PC-3 (cell line): ENCODE results near the gene CRB2. TPM values are rescaled to one million over a fixed set of nuclear protein-coding genes. Genes with fewer than 3 reads are reported as not detected.

Source experiments
- ATAC-seq: fragments of 200-7000 bp; cut with Tn5 transposase; 2 replicates; pipeline ENCODE4 v1.9.1; 2020; ENCODE audit warnings: mild to moderate bottlenecking, moderate library complexity
- BruUV-seq: library from RNA; stranded (reverse); fragments of 400-500 nt; replicated peaks from 2 replicates; lab custom pipeline; 2021; lab: Mats Ljungman, UMichigan
- CTCF ChIA-PET: fragments of 300-600 bp; sonication (Branson Sonifier 250); formaldehyde crosslinking; loops from one replicate; lab custom pipeline; 2022; ENCODE audit warnings: antibody characterized with exemption; lab: Charles Lee
- POLR2A ChIA-PET: fragments of 300-600 bp; sonication (Branson Sonifier 250); formaldehyde crosslinking; loops from one replicate; lab custom pipeline; 2022; ENCODE audit warnings: antibody characterized with exemption; ENCODE audit not compliant: unreplicated experiment; lab: Charles Lee
- DNase-seq: peaks from one replicate; pipeline ENCODE4 v3.0.0-alpha.2; 2015
- H2AFZ ChIP-seq: fragments of 300-600 bp; sonication (generic); 2 replicates; pipeline ENCODE4 v1.6.0; 2016; ENCODE audit warnings: antibody characterized with exemption, low read length
- H3F3A ChIP-seq: fragments of 300-600 bp; sonication (generic); one replicate; pipeline ENCODE4 v1.6.0; 2017; ENCODE audit warnings: antibody characterized with exemption, low read length, control low read depth, mild to moderate bottlenecking; ENCODE audit not compliant: unreplicated experiment
- H3K27ac ChIP-seq: fragments of 300-600 bp; sonication (generic); 2 replicates; pipeline ENCODE4 v1.5.1; 2016; ENCODE audit warnings: mild to moderate bottlenecking, low read length
- H3K27me3 ChIP-seq: fragments of 300-600 bp; sonication (generic); 2 replicates; pipeline ENCODE4 v1.6.1; 2016; ENCODE audit warnings: low read length, mixed read lengths
- H3K36me3 ChIP-seq: fragments of 300-600 bp; sonication (generic); 2 replicates; pipeline ENCODE4 v1.6.1; 2016; ENCODE audit warnings: low read depth, mixed run types, low read length, mixed read lengths
- H3K4me1 ChIP-seq: fragments of 300-600 bp; sonication (generic); 2 replicates; pipeline ENCODE4 v1.5.1; 2016; ENCODE audit warnings: low read length; ENCODE audit not compliant: insufficient read depth
- H3K4me2 ChIP-seq: fragments of 300-600 bp; sonication (generic); 2 replicates; pipeline ENCODE4 v1.6.0; 2016; ENCODE audit warnings: low read length
- H3K4me3 ChIP-seq: fragments of 300-600 bp; sonication (generic); 2 replicates; pipeline ENCODE4 v1.5.1; 2016; ENCODE audit warnings: mild to moderate bottlenecking, low read length, mixed read lengths
- H3K79me2 ChIP-seq: fragments of 300-600 bp; sonication (generic); 2 replicates; pipeline ENCODE4 v1.6.1; 2017; ENCODE audit warnings: low read length, mixed read lengths
- H3K9ac ChIP-seq: fragments of 300-600 bp; sonication (generic); 2 replicates; pipeline ENCODE4 v1.6.0; 2016; ENCODE audit warnings: mild to moderate bottlenecking, low read length
- H3K9me2 ChIP-seq: fragments of 300-600 bp; sonication (generic); replicated peaks from 2 replicates; pipeline ENCODE4 v1.6.1; 2016; ENCODE audit warnings: mixed run types, low read length, mixed read lengths
- H3K9me3 ChIP-seq: fragments of 300-600 bp; sonication (generic); 2 replicates; pipeline ENCODE4 v1.6.1; 2016; ENCODE audit warnings: low read length, mixed read lengths
- H4K20me1 ChIP-seq: fragments of 300-600 bp; sonication (generic); 2 replicates; pipeline ENCODE4 v1.6.1; 2016; ENCODE audit warnings: low read length, mixed read lengths
- EZH2 ChIP-seq: fragments of 300-600 bp; sonication (generic); IDR thresholded peaks from one replicate; pipeline ENCODE4 v1.6.1; 2017; ENCODE audit warnings: antibody characterized with exemption, mild to moderate bottlenecking, low read length; ENCODE audit not compliant: unreplicated experiment
- EZH2phosphoT487 ChIP-seq: fragments of 300-600 bp; sonication (generic); IDR thresholded peaks from 2 replicates; pipeline ENCODE4 v1.6.1; 2018; ENCODE audit warnings: mild to moderate bottlenecking, antibody characterized with exemption, low read length, borderline replicate concordance
- intact Hi-C: fragments of 100-400 bp; cut with micrococcal nuclease; formaldehyde crosslinking; loops from 2 replicates; pipeline ENCODE4 v1.9.0; 2023
- total RNA-seq: library from RNA; depleted of rRNA; stranded (reverse); fragments of >200 nt; gene quantifications from 2 replicates; pipeline ENCODE4 v1.2.3, GENCODE V29; 2014
- TF ChIP-seq, protein P1 (sequence below): fragments of 300-600 bp; sonication (generic); conservative IDR thresholded peaks from 2 replicates; pipeline ENCODE4 v1.5.1; 2017; ENCODE audit warnings: antibody characterized with exemption, low read depth, mild to moderate bottlenecking, low read length

CRB2 gene
- total RNA-seq, 1 experiment from 2014 or later, result not detected

DNA sequence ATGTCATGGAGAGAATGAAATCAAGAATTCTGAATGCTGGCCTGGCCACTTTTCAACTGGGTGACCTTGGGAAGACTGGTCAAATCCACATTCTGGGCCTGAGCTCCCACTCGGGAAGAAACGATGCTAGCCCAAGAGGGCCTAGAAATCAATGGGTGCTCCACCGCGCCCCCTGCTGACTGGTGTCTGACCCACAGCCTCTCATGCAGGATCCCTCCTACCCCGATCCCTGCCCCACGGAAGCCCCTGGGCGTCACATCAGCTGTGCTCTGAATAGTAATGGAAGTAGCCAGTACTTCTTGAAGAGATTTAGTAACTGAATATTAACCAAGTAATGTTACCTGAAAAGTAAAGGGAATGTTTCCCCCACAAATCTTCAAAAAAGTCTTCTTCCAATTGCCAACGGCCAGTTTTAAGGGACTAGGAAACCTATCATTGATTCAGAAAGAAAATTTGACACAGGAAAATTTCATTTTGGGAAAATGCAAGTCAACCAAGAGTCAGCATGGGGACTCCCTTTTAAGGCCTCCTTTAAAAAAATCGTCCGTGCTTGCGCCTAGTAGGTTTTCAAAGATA is 43.9 kb downstream of the CRB2 start:
- Histone ChIP-seq H3K9me2 (no peaks in the 10 kb centered on the region), H3K9me3 (no peaks in the 10 kb centered on the region), H3F3A (no peaks in the 10 kb centered on the region), H3K4me3 (no peak overlapping the region), H3K36me3 (no peaks in the 10 kb centered on the region), H2AFZ (no peak overlapping the region), H4K20me1 (no peaks in the 10 kb centered on the region), H3K4me1 (no peaks in the 10 kb centered on the region), H3K27me3 (no peaks in the 10 kb centered on the region), H3K9ac (no peak overlapping the region), H3K79me2 (no peaks in the 10 kb centered on the region), H3K4me2 (no peak overlapping the region), H3K27ac (no peak overlapping the region)
- BruUV-seq, result no TSS peak
- POLR2A ChIA-PET, result no interaction called here
- DNase-seq, result peak; percentile 10
- TF ChIP-seq, protein P1, sequence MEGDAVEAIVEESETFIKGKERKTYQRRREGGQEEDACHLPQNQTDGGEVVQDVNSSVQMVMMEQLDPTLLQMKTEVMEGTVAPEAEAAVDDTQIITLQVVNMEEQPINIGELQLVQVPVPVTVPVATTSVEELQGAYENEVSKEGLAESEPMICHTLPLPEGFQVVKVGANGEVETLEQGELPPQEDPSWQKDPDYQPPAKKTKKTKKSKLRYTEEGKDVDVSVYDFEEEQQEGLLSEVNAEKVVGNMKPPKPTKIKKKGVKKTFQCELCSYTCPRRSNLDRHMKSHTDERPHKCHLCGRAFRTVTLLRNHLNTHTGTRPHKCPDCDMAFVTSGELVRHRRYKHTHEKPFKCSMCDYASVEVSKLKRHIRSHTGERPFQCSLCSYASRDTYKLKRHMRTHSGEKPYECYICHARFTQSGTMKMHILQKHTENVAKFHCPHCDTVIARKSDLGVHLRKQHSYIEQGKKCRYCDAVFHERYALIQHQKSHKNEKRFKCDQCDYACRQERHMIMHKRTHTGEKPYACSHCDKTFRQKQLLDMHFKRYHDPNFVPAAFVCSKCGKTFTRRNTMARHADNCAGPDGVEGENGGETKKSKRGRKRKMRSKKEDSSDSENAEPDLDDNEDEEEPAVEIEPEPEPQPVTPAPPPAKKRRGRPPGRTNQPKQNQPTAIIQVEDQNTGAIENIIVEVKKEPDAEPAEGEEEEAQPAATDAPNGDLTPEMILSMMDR, result peak; percentile 59
- no peak for TF ChIP-seq EZH2
- intact Hi-C loops, result no loop called here
- CTCF ChIA-PET, result no interaction called here
- no peak for ATAC-seq

DNA sequence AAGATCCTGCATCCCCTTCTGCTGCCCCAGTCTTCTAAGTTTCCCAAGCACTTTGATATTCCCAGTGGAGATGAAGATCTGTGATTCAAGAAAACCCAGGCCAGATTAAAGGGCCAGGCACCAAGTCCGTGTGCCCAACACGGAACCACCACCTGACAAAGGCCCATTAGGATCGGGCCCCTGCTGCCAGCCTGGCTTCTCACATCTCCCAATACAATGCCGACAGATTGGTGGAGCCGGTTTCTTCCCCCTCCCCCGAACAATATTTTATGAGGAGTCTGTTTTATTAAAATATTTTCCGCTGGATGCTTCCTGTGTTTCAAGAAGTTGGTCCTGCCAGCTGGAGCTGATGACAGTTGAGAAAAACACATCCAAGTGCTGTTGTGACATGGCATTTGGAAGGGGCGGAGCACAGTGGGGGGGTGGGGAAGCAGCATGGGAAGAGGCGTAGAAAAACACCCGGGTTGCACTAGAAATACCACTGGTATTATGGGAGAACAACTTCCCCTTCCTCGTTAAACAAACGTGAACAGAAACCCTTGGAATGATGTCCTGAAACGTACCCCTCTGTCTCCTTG is 45.0 kb downstream of the CRB2 start:
- POLR2A ChIA-PET, result no interaction called here
- ATAC-seq (no peak), DNase-seq (no peak)
- intact Hi-C loops, result no loop called here
- Histone ChIP-seq H3K27me3 (no peaks in the 10 kb centered on the region), H3K4me1 (no peaks in the 10 kb centered on the region), H3K4me3 (no peak overlapping the region), H2AFZ (no peak overlapping the region), H3F3A (no peaks in the 10 kb centered on the region), H3K36me3 (no peaks in the 10 kb centered on the region), H3K9ac (no peak overlapping the region), H3K9me2 (no peaks in the 10 kb centered on the region), H3K4me2 (no peak overlapping the region), H3K9me3 (no peaks in the 10 kb centered on the region), H3K27ac (no peak overlapping the region), H4K20me1 (no peaks in the 10 kb centered on the region), H3K79me2 (no peaks in the 10 kb centered on the region)
- TF ChIP-seq EZH2phosphoT487, result no peak
- TF ChIP-seq, protein P1, result no peak
- TF ChIP-seq EZH2, result no peak
- CTCF ChIA-PET, result no interaction called here
- no TSS peak for BruUV-seq

DNA sequence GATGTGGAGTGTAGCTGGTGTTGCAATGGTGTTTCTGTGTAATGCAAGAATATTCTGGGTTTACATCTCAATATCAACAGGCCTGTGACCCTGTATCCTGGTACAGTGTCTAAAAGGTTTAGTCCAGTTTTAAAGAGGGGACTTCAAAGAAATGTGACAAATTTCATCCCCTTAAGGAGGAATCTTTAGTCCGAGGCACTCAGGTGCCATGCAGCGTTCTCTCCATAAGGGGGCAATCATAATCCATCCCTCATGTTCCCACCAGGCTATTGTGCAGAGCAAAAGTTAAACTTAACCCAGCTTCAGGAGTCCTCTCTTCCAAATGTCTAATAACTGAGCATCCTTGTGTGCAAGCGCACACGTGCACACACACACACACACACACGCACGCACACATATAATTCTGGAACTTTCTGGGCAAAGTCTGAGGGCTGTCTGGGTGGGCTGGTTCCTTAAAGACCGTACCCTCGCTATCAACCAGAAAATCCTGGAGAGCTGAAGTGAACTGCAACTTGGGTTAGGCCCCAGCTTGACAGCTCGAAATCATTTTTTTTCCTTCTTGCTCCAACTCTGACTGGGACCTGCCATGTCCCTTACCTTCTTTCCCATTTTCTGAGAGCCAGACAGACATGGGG is 46.0 kb downstream of the CRB2 start:
- H3K27ac ChIP-seq, result no peak overlapping the region
- POLR2A ChIA-PET, result no interaction called here
- intact Hi-C loops, result no loop called here

More for the DNA sequence above, 46.0 kb downstream of the CRB2 start:
- H3K9me3 ChIP-seq, result no peaks in the 10 kb centered on the region
- no TSS peak for BruUV-seq
- H4K20me1 ChIP-seq, result no peaks in the 10 kb centered on the region
- no peak overlapping the region for H3K4me3 ChIP-seq
- ATAC-seq, result no peak; the same call in 1 of the 2 replicates
- no peak overlapping the region for H3K4me2 ChIP-seq
- H3K36me3 ChIP-seq, result no peaks in the 10 kb centered on the region
- DNase-seq, result peak; percentile 49
- no peak overlapping the region for H2AFZ ChIP-seq
- no peaks in the 10 kb centered on the region for H3K79me2 ChIP-seq
- TF ChIP-seq EZH2phosphoT487, result no peak
- TF ChIP-seq EZH2, result no peak
- TF ChIP-seq, protein P1, result peak; percentile 67
- H3K9ac ChIP-seq, result no peak overlapping the region
- no peaks in the 10 kb centered on the region for H3K9me2 ChIP-seq
- H3K27me3 ChIP-seq, result no peaks in the 10 kb centered on the region
- H3F3A ChIP-seq, result no peaks in the 10 kb centered on the region
- no peaks in the 10 kb centered on the region for H3K4me1 ChIP-seq
- CTCF ChIA-PET, result no interaction called here
